GM19023 (cell line): Measurements from ENCODE around the gene ERCC4.
"Not testable (repeated sequence)": the region's sequence is repeated elsewhere in the genome, so short reads cannot be mapped to it uniquely, and the experiment has no call there.

Experiments used
- ATAC-seq: cut with Tn5 transposase; IDR thresholded peaks from one replicate; pipeline ENCODE4 v1.9.1; 2021; ENCODE audit warnings: mild to moderate bottlenecking, moderate library complexity; ENCODE audit not compliant: unreplicated experiment

The ERCC4 gene

GRCh38 chr16:13919683-13920509, at the start of gene ERCC4:
TSS of gene ERCC4 (plus strand) at chr16:13920154. CDS start at chr16:13920166, 12 bp downstream.
- peak; percentile 98 for ATAC-seq

GRCh38 chr16:13873835-13874438, 46.0 kb upstream of the ERCC4 start:
- ATAC-seq, result no peak

GRCh38 chr16:13875614-13876284, 44.2 kb upstream of the ERCC4 start:
- ATAC-seq, result no peak

GRCh38 chr16:13883276-13883675, 36.7 kb upstream of the ERCC4 start:
- no peak for ATAC-seq

- no peak for ATAC-seq
These were observed 36.1 kb upstream of the ERCC4 start for GRCh38 chr16:13883881-13884280.

- ATAC-seq, result no peak
These were observed 34.3 kb upstream of the ERCC4 start for GRCh38 chr16:13885700-13886099.

GRCh38 chr16:13886608-13887007, 33.3 kb upstream of the ERCC4 start:
- no peak for ATAC-seq

GRCh38 chr16:13889323-13889722, 30.6 kb upstream of the ERCC4 start:
- ATAC-seq, result not testable (repeated sequence)

- ATAC-seq, result no peak
These were observed 27.7 kb upstream of the ERCC4 start for GRCh38 chr16:13892301-13892700.

GRCh38 chr16:13895516-13895915, 24.4 kb upstream of the ERCC4 start:
- no peak for ATAC-seq

GRCh38 chr16:13896543-13897182, 23.3 kb upstream of the ERCC4 start:
- ATAC-seq, result no peak

- ATAC-seq, result no peak
These were observed 22.1 kb upstream of the ERCC4 start for GRCh38 chr16:13897806-13898205.

- no peak for ATAC-seq
These were observed 21.7 kb upstream of the ERCC4 start for GRCh38 chr16:13898233-13898632.

GRCh38 chr16:13902052-13902451, 17.9 kb upstream of the ERCC4 start:
- no peak for ATAC-seq

GRCh38 chr16:13902677-13903076, 17.3 kb upstream of the ERCC4 start:
- no peak for ATAC-seq

- no peak for ATAC-seq
These were observed 15.7 kb upstream of the ERCC4 start for GRCh38 chr16:13904179-13904691.

GRCh38 chr16:13904822-13905221, 15.1 kb upstream of the ERCC4 start:
- ATAC-seq, result not testable (repeated sequence)

GRCh38 chr16:13906168-13907089, 13.5 kb upstream of the ERCC4 start:
- no peak for ATAC-seq

GRCh38 chr16:13907431-13907830, 12.5 kb upstream of the ERCC4 start:
- ATAC-seq, result no peak

GRCh38 chr16:13909069-13909468, 10.9 kb upstream of the ERCC4 start:
- ATAC-seq, result no peak
